ENCODE results near the gene SAG.

SAG gene

GRCh38 chr2:233380995-233381637 lies 73.5 kb downstream of the SAG start:
- in situ Hi-C loops (cut with MboI; ENCODE audit: low pct_unique_long_range_greater_than_20kb, low sequenced_read_pairs, unreplicated experiment) = no loop called here
- TF ChIP-seq, protein P1, sequence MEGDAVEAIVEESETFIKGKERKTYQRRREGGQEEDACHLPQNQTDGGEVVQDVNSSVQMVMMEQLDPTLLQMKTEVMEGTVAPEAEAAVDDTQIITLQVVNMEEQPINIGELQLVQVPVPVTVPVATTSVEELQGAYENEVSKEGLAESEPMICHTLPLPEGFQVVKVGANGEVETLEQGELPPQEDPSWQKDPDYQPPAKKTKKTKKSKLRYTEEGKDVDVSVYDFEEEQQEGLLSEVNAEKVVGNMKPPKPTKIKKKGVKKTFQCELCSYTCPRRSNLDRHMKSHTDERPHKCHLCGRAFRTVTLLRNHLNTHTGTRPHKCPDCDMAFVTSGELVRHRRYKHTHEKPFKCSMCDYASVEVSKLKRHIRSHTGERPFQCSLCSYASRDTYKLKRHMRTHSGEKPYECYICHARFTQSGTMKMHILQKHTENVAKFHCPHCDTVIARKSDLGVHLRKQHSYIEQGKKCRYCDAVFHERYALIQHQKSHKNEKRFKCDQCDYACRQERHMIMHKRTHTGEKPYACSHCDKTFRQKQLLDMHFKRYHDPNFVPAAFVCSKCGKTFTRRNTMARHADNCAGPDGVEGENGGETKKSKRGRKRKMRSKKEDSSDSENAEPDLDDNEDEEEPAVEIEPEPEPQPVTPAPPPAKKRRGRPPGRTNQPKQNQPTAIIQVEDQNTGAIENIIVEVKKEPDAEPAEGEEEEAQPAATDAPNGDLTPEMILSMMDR (IDR thresholded peaks at IDR 0.05; ENCODE audit: extremely low read depth, insufficient read depth, missing control alignments) = no peak
- no peak for DNase-seq (ENCODE audit: low spot score)

- in situ Hi-C loops (cut with MboI; ENCODE audit: low pct_unique_long_range_greater_than_20kb, low sequenced_read_pairs, unreplicated experiment) = no loop called here
- TF ChIP-seq, protein P1 (IDR thresholded peaks at IDR 0.05; ENCODE audit: extremely low read depth, insufficient read depth, missing control alignments) = no peak
- no peak for DNase-seq (ENCODE audit: low spot score)
Observed at GRCh38 chr2:233381638-233381995, 74.0 kb downstream of the SAG start.

- DNase-seq (ENCODE audit: low spot score) = no peak
- TF ChIP-seq, protein P1 (IDR thresholded peaks at IDR 0.05; ENCODE audit: extremely low read depth, insufficient read depth, missing control alignments) = peak; percentile 18
- in situ Hi-C loops (cut with MboI; ENCODE audit: low pct_unique_long_range_greater_than_20kb, low sequenced_read_pairs, unreplicated experiment) = no loop called here
Observed at GRCh38 chr2:233384015-233384414, 76.4 kb downstream of the SAG start.

DNA sequence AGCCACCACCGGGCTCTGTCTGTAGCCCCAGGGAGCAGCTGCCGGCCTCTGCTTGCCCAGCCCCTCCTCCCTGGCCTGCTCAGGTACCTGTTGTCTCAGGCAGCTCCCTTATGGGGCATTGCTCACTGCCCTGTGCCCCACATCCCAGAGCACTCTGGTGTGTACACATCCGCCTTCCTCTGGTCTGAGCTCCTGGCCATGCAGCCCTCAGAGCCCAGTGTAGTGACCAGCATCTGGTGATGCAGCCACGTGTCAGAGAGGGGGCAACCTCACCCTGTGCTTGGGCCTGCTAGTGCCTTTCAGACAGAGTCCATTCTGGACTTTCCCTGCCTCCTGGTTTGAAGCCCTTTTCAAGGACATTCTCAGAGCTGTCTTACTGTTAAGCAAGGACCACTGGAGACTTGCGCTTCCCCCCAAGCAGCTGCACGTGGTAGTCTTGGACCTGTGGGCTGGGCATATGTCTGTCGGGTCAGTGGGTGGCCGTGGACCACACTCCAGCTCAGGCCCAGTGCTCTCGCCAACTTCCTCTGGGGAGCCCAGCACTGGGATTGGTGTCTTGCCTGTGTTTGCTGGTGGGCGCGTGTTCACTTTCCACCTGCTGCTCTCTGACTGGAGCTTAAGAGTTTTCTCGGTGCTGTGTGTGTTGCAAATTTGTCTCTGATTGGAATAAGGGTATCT lies 77.3 kb downstream of the SAG start:
- DNase-seq (ENCODE audit: low spot score) = no peak
- in situ Hi-C loops (cut with MboI; ENCODE audit: low pct_unique_long_range_greater_than_20kb, low sequenced_read_pairs, unreplicated experiment) = no loop called here

GRCh38 chr2:233385489-233386044 lies 78.0 kb downstream of the SAG start:
- peak; percentile 66 for DNase-seq (ENCODE audit: low spot score)
- in situ Hi-C loops (cut with MboI; ENCODE audit: low pct_unique_long_range_greater_than_20kb, low sequenced_read_pairs, unreplicated experiment) = no loop called here
- TF ChIP-seq, protein P1 (IDR thresholded peaks at IDR 0.05; ENCODE audit: extremely low read depth, insufficient read depth, missing control alignments) = no peak

More for the DNA sequence above, 77.3 kb downstream of the SAG start:
- TF ChIP-seq, protein P1 (IDR thresholded peaks at IDR 0.05; ENCODE audit: extremely low read depth, insufficient read depth, missing control alignments) = no peak

- DNase-seq (ENCODE audit: low spot score) = no peak
- in situ Hi-C loops (cut with MboI; ENCODE audit: low pct_unique_long_range_greater_than_20kb, low sequenced_read_pairs, unreplicated experiment) = no loop called here
- TF ChIP-seq, protein P1 (IDR thresholded peaks at IDR 0.05; ENCODE audit: extremely low read depth, insufficient read depth, missing control alignments) = no peak
Observed at GRCh38 chr2:233386382-233387041, 78.9 kb downstream of the SAG start.
